GM18909 (cell line): ENCODE results near the gene GNL3L.
"Not testable (repeated sequence)": the region's sequence is repeated elsewhere in the genome, so short reads cannot be mapped to it uniquely, and the experiment has no call there.

ENCODE experiments used
- ATAC-seq: cut with Tn5 transposase; IDR thresholded peaks from one replicate; pipeline ENCODE4 v1.9.1; 2021; ENCODE audit warnings: mild to moderate bottlenecking; ENCODE audit not compliant: unreplicated experiment, poor library complexity

The GNL3L gene

DNA sequence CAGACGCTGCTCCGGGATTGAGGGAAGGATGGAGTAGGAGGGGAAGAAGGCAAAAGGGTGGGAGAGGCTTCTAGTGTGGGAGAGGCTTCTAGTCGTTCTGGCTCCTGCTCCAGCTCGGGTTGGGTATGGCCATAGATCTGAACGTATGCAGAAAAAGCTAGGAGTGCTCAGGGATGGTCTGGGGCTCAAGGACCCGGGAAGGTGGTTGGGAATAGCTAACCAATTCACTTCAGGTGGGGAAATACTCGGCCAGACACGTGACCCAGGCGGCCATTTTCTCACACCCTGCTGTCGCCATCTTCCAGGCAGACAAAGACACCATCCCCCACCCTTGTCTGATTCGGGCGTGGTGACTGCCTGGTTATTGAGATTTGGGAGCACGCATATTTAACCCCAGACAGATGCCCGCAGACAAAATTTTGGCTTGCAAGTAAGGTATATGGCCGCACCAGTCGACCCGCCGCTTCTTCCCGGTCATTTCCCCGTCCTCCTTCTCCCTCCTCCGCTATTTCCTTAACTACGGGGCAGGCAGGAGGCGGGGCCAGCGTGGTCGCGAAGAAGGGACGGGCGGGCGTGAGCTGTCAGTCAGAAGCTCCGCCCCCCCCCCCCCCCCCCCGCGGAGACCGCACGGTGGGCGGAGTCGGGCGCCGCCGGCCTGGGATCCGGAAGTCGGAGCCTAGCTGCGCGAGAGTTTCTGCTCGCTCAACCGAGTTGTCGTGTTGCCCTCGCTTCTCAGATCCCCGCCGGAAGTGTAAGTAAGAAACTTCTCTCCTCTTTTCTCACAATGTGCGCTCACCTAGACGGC is at the start of gene GNL3L:
GNL3L (plus strand) TSS at position 668 of the 805 bp plus-strand sequence. CDS start 2,348 bp downstream, outside the sequence.
- peak; percentile 86 for ATAC-seq

- ATAC-seq = no peak
Measured at GRCh38 chrX:54482839-54483593, 47.0 kb upstream of the GNL3L start.

DNA sequence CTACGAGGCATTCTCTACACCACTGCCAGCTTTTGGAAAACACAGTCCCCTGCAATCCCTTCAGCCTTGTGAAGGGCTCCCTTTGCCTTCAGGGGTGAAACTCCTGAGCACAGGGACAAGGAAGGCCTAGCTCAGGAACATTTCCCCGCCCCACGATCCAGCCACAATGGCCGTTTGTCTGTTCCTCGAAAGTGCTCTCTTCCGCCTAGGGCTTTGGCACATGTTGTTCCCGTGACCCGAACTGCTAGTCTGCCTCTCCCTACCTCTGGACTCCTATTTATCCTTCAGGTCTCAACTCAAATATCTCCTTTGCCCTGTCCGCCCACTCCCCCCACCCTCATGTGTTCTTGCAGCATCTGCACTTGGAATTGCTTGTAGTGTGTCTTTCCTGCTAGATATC is 46.1 kb upstream of the GNL3L start:
- ATAC-seq = no peak

- no peak for ATAC-seq
Measured at GRCh38 chrX:54484666-54485065, 45.4 kb upstream of the GNL3L start.

DNA sequence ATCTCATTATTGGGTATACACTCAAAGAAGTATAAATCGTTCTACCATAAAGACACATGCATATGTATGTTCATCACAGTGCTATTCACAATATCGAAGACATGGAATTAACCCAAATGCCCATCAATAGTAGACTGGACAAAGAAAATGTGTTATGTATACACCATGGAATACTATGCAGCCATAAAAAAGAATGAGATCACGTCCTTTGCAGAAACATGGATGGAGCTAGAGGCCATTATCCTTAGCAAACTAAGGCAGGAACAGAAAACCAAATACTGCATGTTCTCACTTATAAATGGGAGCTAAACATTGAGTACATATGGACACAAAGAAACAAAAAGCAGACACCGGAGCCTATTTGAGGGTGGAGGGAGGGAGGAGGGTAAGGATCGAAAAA is 40.2 kb upstream of the GNL3L start:
- ATAC-seq = not testable (repeated sequence)

GRCh38 chrX:54492340-54492739 is 37.7 kb upstream of the GNL3L start:
- ATAC-seq = no peak

- ATAC-seq = no peak
Measured at GRCh38 chrX:54494166-54494988, 35.6 kb upstream of the GNL3L start.

GRCh38 chrX:54494989-54495813 is 34.8 kb upstream of the GNL3L start:
- no peak for ATAC-seq

- ATAC-seq = no peak
Measured at GRCh38 chrX:54495814-54496516, 34.1 kb upstream of the GNL3L start, which contains the start of gene FGD1. Gene FGD1, minus strand, starts transcription at chrX:54496234. Its CDS starts 802 bp downstream, at chrX:54495432.

- ATAC-seq = no peak
Measured at GRCh38 chrX:54496517-54496852, 33.5 kb upstream of the GNL3L start.

GRCh38 chrX:54496936-54497335 is 33.1 kb upstream of the GNL3L start:
- no peak for ATAC-seq

- ATAC-seq = no peak
Measured at GRCh38 chrX:54509400-54509799, 20.6 kb upstream of the GNL3L start.

DNA sequence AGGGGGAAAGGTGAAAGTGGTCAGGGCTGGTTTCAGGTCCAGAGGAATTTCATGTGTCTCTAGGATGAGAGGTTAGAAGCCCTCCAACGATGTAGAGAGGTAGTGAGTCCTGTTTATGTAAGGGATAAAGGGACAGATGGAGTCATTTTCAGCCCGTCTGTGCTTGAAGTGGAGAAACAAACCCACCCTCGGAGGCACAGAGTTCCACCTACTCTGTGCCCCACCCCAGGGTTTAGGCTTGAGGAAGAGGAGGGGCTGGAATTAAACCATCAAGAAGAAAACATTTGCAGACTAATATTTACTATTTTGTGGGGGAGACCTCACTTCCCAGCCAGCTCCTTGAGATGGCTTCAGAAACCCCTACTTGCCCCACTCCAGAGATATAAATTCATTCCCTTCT is 868 bp upstream of the GNL3L start:
- ATAC-seq = no peak

GRCh38 chrX:54530357-54530900 is 410 bp downstream of the GNL3L start:
- ATAC-seq = peak; percentile 34

- no peak for ATAC-seq
Measured at GRCh38 chrX:54534271-54534670, 4.3 kb downstream of the GNL3L start.

- ATAC-seq = no peak
Measured at GRCh38 chrX:54540289-54540688, 10.3 kb downstream of the GNL3L start.

DNA sequence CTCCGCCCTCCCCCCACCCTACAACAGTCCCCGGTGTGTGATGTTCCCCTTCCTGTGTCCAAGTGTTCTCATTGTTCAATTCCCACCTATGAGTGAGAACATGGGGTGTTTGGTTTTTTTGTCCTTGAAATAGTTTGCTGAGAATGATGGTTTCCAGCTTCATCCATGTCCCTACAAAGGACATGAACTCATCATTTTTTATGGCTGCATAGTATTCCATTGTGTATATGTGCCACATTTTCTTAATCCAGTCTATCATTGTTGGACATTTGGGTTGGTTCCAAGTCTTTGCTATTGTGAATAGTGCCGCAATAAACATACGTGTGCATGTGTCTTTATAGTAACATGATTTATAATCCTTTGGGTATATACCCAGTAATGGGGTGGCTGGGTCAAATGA is 12.2 kb downstream of the GNL3L start:
- ATAC-seq = not testable (repeated sequence)

DNA sequence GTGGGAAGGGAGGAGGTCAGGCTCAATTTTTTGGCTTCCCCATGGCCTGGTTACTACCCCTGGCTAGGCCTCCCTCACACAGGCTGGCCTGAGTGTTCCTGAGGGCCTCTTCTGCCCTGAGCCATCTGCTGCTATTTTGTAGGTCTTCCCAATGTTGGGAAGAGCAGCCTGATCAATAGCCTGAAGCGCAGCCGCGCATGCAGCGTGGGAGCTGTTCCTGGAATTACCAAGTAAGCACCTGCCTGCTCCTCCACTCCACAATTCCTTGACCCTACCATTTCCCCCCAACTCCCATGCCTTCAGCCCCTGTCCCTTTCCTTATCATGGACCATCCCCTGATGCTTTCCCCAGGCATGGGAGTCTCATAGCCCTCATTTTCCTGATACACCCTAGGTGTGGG is 20.8 kb downstream of the GNL3L start:
- no peak for ATAC-seq

DNA sequence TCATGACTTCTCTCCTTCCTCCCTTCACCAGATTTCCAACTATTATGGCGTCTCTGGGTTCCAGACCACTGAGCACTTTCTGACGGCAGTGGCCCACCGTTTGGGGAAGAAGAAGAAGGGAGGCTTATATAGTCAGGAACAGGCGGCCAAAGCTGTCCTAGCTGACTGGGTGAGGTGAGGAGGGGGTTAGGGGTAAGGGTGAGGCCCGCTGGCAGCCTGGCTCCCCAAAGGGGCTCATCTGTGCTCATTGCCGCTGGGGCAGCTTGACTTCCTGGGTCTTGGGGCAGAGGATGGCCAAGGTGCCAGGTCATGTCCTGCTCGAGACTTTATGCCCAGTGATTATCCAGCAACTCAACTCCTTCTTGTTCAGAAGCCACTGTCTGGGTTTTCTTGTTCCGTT is 21.8 kb downstream of the GNL3L start:
- ATAC-seq = no peak
